Measurements from ENCODE around the gene NMNAT1.
A peak's percentile ranks its signal among the peaks of the same experiment; 100 is the strongest.
"Not testable (repeated sequence)": the region's sequence is repeated elsewhere in the genome, so short reads cannot be mapped to it uniquely, and the experiment has no call there.

The NMNAT1 gene

GRCh38 chr1:9910423-9911178 lies 32.7 kb upstream of the NMNAT1 start:
- H3K27ac ChIP-seq: peak overlapping the region; percentile 86
- no peak for TF ChIP-seq CTCF (conservative IDR thresholded peaks at IDR 0.05)

- peak overlapping the region; percentile 86; the same call in 1 of the 2 replicates for H3K27ac ChIP-seq
- no peak for TF ChIP-seq CTCF (conservative IDR thresholded peaks at IDR 0.05)
Measured at GRCh38 chr1:9912264-9912936, 30.9 kb upstream of the NMNAT1 start.

- TF ChIP-seq CTCF (conservative IDR thresholded peaks at IDR 0.05): peak; percentile 17; the same call in 1 of the 2 replicates
- no peak overlapping the region for H3K27ac ChIP-seq
Measured at GRCh38 chr1:9914610-9914937, 28.7 kb upstream of the NMNAT1 start.

GRCh38 chr1:9916452-9916851 lies 26.8 kb upstream of the NMNAT1 start:
- H3K27ac ChIP-seq: no peak overlapping the region
- TF ChIP-seq CTCF (conservative IDR thresholded peaks at IDR 0.05): no peak

- not testable (repeated sequence) for H3K27ac ChIP-seq
Measured at GRCh38 chr1:9917495-9917894, 25.8 kb upstream of the NMNAT1 start.

GRCh38 chr1:9917901-9918300 lies 25.4 kb upstream of the NMNAT1 start:
- H3K27ac ChIP-seq: no peak overlapping the region
- no peak for TF ChIP-seq CTCF (conservative IDR thresholded peaks at IDR 0.05)

GRCh38 chr1:9920606-9921005 lies 22.7 kb upstream of the NMNAT1 start:
- no peak overlapping the region for H3K27ac ChIP-seq
- TF ChIP-seq CTCF (conservative IDR thresholded peaks at IDR 0.05): no peak

- TF ChIP-seq CTCF (conservative IDR thresholded peaks at IDR 0.05): no peak
- no peak overlapping the region for H3K27ac ChIP-seq
Measured at GRCh38 chr1:9922342-9922741, 20.9 kb upstream of the NMNAT1 start.
